Nephron progenitor cell (in vitro differentiated cells): Measurements from ENCODE around the gene HOXC13.

Experiments
- DNase-seq: peaks from one replicate; pipeline ENCODE4 v3.0.0; 2021
- H3K27ac Mint-ChIP-seq: 2 replicates; pipeline ENCODE4 v1.8.0; 2021; ENCODE audit warnings: mild to moderate bottlenecking, moderate library complexity, mixed read lengths
- H3K27me3 Mint-ChIP-seq: 2 replicates; pipeline ENCODE4 v1.8.0; 2021; ENCODE audit warnings: mild to moderate bottlenecking, low read depth, mixed read lengths; ENCODE audit not compliant: poor library complexity
- H3K36me3 Mint-ChIP-seq: 2 replicates; pipeline ENCODE4 v1.8.0; 2021; ENCODE audit warnings: low read depth, mixed read lengths
- H3K4me1 Mint-ChIP-seq: 2 replicates; pipeline ENCODE4 v1.8.0; 2021; ENCODE audit warnings: mixed read lengths
- H3K4me3 Mint-ChIP-seq: 2 replicates; pipeline ENCODE4 v1.8.0; 2021; ENCODE audit warnings: mild to moderate bottlenecking, moderate library complexity, mixed read lengths
- H3K9me3 Mint-ChIP-seq: 2 replicates; pipeline ENCODE4 v1.8.0; 2021; ENCODE audit warnings: mild to moderate bottlenecking, moderate library complexity, mixed read lengths
- TF ChIP-seq, protein P1 (sequence below): fragments of 200-600 bp; sonication (generic); IDR thresholded peaks from 2 replicates; pipeline ENCODE4 v1.5.0; 2021; ENCODE audit warnings: antibody characterized with exemption

HOXC13 gene

DNA sequence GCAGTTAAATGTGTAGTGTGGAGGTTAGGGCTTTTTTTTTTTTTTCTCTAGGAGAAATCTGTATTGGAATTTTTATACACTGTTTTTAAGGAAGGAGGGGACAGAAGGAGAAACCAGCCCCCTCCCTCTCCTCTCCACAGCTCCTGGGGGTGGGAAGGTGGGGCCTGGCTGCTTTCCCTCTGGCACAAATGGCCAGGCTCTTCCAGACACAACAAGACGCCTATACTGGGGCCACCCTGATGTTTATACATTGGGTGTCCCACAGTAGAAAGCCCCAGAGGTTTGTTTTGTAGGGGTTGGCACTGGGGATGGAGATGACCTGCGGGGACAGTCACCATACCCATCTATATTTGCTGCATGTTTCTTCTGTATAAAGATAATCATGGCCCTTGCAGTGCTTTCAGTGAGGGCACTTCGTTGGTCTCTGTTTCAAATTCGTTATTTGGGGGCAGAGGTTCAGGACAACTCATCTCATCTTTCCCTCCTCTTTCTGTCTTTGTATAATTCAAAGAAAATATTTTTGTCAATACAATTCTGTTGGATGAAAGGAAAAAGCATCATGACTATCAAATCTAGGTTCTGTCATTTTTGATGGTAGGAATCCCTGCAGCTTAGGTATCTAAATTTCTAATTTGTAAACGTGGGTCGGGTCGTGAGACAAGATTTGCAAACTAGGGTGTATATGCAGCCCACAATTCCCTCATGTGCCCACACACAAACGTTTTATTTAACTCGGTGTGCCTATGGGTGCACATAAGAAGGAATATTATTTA lies 38.4 kb downstream of the HOXC13 start:
- TF ChIP-seq, protein P1, sequence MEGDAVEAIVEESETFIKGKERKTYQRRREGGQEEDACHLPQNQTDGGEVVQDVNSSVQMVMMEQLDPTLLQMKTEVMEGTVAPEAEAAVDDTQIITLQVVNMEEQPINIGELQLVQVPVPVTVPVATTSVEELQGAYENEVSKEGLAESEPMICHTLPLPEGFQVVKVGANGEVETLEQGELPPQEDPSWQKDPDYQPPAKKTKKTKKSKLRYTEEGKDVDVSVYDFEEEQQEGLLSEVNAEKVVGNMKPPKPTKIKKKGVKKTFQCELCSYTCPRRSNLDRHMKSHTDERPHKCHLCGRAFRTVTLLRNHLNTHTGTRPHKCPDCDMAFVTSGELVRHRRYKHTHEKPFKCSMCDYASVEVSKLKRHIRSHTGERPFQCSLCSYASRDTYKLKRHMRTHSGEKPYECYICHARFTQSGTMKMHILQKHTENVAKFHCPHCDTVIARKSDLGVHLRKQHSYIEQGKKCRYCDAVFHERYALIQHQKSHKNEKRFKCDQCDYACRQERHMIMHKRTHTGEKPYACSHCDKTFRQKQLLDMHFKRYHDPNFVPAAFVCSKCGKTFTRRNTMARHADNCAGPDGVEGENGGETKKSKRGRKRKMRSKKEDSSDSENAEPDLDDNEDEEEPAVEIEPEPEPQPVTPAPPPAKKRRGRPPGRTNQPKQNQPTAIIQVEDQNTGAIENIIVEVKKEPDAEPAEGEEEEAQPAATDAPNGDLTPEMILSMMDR: no peak
- Mint-ChIP-seq H3K27ac (no peak overlapping the region), H3K4me3 (peak overlapping the region; percentile 89), H3K4me1 (peaks cover 88% of the 10 kb centered on the region), H3K36me3 (no peaks in the 10 kb centered on the region), H3K27me3 (peaks cover 99% of the 10 kb centered on the region), H3K9me3 (no peaks in the 10 kb centered on the region)
- DNase-seq: no peak

DNA sequence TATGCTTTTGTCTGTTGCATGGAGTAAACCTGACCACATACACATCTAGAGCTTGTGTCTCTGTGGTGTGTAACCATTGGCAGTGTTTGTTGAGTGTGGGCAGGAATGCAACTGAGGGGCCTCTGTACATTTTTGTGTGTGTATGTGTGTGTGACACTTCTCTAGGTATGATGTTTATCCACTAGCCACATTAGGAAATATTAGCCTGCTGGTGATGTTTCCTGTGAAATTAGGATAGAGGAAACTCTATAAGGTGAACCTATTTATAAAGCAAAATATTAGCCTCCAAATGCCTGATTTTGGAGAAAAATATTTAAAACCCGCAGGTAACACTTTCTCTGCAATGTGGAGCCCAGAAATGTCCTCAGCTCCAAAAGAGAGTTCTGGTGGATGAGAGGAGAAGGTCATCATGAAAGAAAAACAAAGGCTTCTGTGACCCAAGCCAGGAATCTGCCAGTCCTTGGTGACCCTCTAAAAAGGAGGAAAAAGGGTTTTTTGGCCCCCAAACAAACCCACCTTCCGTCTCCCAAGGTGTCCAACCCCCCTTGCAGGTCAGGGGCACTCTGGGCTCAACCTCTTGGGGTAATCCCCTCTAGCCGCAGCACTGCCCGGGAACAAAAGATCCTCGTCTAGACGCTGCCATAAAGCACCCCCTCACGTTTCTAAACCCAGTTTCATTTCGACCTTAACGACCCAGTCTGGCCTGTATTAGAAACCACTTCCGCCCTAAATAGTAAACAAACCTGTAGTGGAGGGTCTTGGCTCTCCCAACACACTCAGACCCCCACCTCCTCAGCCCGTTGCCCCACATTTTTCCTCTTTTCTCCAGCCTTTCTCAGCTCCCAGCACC lies 39.2 kb downstream of the HOXC13 start:
- TF ChIP-seq, protein P1: no peak
- DNase-seq: no peak
- H3K4me3 Mint-ChIP-seq: peak overlapping the region; percentile 98
- peaks cover 95% of the 10 kb centered on the region for H3K27me3 Mint-ChIP-seq
- H3K4me1 Mint-ChIP-seq: peaks cover 89% of the 10 kb centered on the region
- H3K9me3 Mint-ChIP-seq: no peaks in the 10 kb centered on the region
- peak overlapping the region; percentile 80 for H3K27ac Mint-ChIP-seq
- H3K36me3 Mint-ChIP-seq: no peaks in the 10 kb centered on the region

DNA sequence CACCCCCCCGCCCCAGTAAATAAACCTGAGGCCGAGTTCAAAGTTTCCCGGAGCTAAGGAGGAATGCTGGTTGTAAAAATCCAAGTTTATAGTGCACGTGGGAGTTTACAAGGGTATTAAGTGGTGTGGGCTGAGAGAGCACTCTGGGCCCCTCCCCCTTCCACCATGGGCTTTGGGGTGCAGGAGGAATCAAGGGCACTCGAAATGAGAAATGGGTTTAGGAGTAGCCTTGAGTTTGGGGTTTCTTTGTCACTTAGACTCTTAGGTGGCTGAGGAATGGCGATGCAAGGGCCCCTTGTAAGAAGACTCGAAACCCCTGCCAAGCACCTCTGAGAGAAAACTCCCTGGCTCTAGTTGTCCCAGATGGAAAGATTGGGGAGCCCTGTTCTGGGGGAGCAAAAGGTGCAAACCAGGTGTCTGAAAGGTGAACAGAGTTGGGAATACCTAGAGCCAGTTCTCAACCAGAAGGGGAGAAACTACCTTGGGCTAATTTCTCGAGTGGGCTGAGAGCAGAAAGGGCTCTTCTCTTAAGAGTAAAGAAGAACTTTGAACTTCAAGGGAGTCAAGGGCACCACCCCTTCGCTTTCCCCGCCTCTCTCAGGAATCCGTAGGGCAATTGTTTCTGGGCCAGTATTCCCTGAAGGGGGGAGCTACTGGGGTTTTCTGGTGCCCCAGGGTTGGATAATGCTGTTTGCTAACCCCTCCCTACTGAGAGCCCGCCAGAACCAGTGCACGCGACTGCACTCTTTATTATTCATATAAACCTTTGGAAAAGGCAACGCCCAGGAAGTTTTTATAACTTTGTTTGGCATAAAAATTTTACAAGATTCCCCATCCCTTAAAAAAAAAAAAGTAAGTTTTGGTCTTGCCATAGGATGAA lies 40.1 kb downstream of the HOXC13 start:
- Mint-ChIP-seq H3K4me3 (peak overlapping the region; percentile 98), H3K4me1 (peaks cover 91% of the 10 kb centered on the region), H3K27ac (peak overlapping the region; percentile 92), H3K27me3 (peaks cover 96% of the 10 kb centered on the region), H3K9me3 (no peaks in the 10 kb centered on the region), H3K36me3 (no peaks in the 10 kb centered on the region)
- TF ChIP-seq, protein P1: no peak
- DNase-seq: no peak

DNA sequence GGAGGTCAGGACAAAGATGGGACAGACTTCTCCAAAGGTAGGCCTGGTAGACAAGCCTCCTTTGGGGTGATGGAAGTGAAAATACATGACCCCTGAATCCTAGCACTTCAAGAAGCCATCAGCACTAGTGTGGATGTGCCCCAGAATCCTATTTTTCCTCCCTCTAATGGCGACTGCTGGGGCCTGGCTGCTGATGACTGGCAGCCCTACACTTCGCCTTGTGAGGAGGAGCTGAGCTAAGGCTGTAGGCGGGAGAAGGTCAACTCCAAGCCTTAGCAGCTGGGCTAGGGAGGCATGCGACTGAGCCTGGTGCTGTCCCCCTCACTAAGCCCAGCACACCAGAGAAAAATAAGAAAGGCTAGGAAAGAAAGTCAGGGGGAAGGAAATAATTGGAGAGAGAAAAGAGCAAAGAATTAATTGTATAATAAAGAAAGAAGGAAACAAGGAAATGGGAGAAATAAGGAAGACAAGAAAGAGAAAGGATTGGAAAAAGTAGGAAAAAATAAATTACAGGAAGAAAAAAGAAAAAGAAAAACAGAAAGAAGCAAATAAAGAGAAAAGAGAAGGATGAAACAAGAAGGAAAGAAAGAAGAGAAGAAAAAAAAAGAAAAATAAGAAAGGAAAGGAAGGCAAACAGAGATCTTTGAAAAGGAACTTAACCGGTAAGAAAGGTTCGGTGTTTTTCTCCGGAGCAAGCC lies 41.6 kb downstream of the HOXC13 start:
- DNase-seq: no peak
- no peaks in the 10 kb centered on the region for H3K36me3 Mint-ChIP-seq
- no peaks in the 10 kb centered on the region for H3K9me3 Mint-ChIP-seq
- peak overlapping the region; percentile 71 for H3K27ac Mint-ChIP-seq
- peak overlapping the region; percentile 98 for H3K4me3 Mint-ChIP-seq
- TF ChIP-seq, protein P1: no peak
- peaks cover 87% of the 10 kb centered on the region for H3K4me1 Mint-ChIP-seq
- H3K27me3 Mint-ChIP-seq: peaks cover 81% of the 10 kb centered on the region

DNA sequence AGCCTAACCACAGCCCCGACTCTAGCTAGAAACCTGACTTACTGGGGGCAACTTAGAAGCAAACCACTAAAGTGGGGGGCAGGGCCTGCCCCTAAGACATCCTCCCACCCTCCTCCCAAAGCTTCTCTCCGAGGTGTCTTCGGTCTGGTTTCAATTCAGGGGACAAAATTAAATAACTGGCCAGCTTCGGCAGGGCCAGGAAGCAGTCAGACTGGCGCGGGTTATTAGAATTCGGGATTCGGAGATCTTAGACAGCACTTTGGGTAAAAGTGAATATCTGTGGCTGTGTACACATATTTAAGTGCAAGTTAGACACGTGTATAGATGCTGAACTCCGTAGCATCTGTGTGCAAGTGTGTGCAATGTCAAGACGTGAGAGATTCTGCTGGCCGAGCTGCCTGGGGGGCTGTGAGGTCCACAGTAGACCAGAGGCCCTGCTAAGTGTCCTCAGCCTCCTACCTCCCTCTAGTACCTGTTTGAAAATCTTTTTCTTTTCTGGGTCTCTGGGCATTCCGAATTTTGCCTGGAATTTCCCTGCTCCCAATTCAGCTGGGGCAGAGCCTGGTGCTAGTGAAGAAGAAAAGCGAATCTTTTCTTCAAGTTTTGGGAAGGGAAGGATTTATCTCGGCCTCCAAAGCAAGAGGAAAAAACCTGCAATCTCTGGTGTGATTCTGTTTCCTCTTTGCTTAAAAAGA lies 42.3 kb downstream of the HOXC13 start:
- Mint-ChIP-seq H3K27ac (no peak overlapping the region), H3K36me3 (no peaks in the 10 kb centered on the region), H3K27me3 (peaks cover 76% of the 10 kb centered on the region), H3K4me3 (peak overlapping the region; percentile 98), H3K9me3 (no peaks in the 10 kb centered on the region), H3K4me1 (peaks cover 80% of the 10 kb centered on the region)
- TF ChIP-seq, protein P1: no peak
- no peak for DNase-seq
